GM23338 (cell line): ENCODE data around the gene COL4A2. TPM values are rescaled to one million over a fixed set of nuclear protein-coding genes. Genes with fewer than 3 reads are reported as not detected.
A peak's percentile ranks its signal among the peaks of the same experiment; 100 is the strongest.

Experiments used
- ATAC-seq: fragments of 200-7000 bp; cut with Tn5 transposase; 3 replicates; pipeline ENCODE4 v1.9.1; 2020
- DNase-seq: peaks from one replicate; pipeline ENCODE4 v3.0.0-alpha.2; 2015; ENCODE audit warnings: low spot score
- H2AFZ ChIP-seq: fragments of 200-600 bp; sonication (generic); 2 replicates; pipeline ENCODE4 v1.8.0; 2016; ENCODE audit warnings: antibody characterized with exemption, mild to moderate bottlenecking, moderate library complexity
- H3F3A ChIP-seq: fragments of 200-600 bp; sonication (generic); replicated peaks from 2 replicates; pipeline ENCODE4 v1.8.0; 2017; ENCODE audit warnings: antibody characterized with exemption, mixed run types, low read depth
- H3K27ac ChIP-seq: fragments of 200-600 bp; sonication (generic); 2 replicates; pipeline ENCODE4 v1.6.1; 2016; ENCODE audit warnings: low read depth
- H3K27me3 ChIP-seq: fragments of 200-600 bp; sonication (generic); 2 replicates; pipeline ENCODE4 v1.8.0; 2016; ENCODE audit warnings: mild to moderate bottlenecking, mixed run types, moderate library complexity; ENCODE audit not compliant: insufficient read depth
- H3K36me3 ChIP-seq: fragments of 200-600 bp; sonication (generic); 2 replicates; pipeline ENCODE4 v1.8.0; 2016; ENCODE audit warnings: mild to moderate bottlenecking; ENCODE audit not compliant: insufficient read depth
- H3K4me1 ChIP-seq: fragments of 200-600 bp; sonication (generic); 2 replicates; pipeline ENCODE4 v1.8.0; 2016; ENCODE audit warnings: mild to moderate bottlenecking, moderate library complexity; ENCODE audit not compliant: insufficient read depth
- H3K4me2 ChIP-seq: fragments of 200-600 bp; sonication (generic); 2 replicates; pipeline ENCODE4 v1.7.1; 2017; ENCODE audit warnings: mixed run types
- H3K4me3 ChIP-seq: fragments of 200-600 bp; sonication (generic); 2 replicates; pipeline ENCODE4 v1.6.1; 2016; ENCODE audit warnings: mixed run types
- H3K79me2 ChIP-seq: fragments of 200-600 bp; sonication (generic); replicated peaks from 2 replicates; pipeline ENCODE4 v1.8.0; 2017; ENCODE audit warnings: mild to moderate bottlenecking; ENCODE audit not compliant: insufficient read depth
- H3K9me2 ChIP-seq: fragments of 200-600 bp; sonication (generic); 2 replicates; pipeline ENCODE4 v1.8.0; 2017; ENCODE audit not compliant: insufficient read depth
- H4K20me1 ChIP-seq: fragments of 200-600 bp; sonication (generic); replicated peaks from 2 replicates; pipeline ENCODE4 v1.8.0; 2017; ENCODE audit warnings: mild to moderate bottlenecking; ENCODE audit not compliant: insufficient read depth
- H3K27ac Mint-ChIP-seq: 2 replicates; pipeline ENCODE4 v1.8.0; 2020; ENCODE audit warnings: inconsistent platforms, mild to moderate bottlenecking, moderate library complexity, mixed read lengths
- H3K27me3 Mint-ChIP-seq: 3 replicates; pipeline ENCODE4 v1.8.0; 2022; ENCODE audit warnings: low read depth, mild to moderate bottlenecking, moderate library complexity, mixed read lengths, inconsistent platforms; ENCODE audit not compliant: insufficient read depth, poor library complexity
- H3K36me3 Mint-ChIP-seq: 3 replicates; pipeline ENCODE4 v1.8.0; 2021; ENCODE audit warnings: low read depth, mild to moderate bottlenecking, inconsistent platforms, moderate library complexity, mixed read lengths
- H3K4me1 Mint-ChIP-seq: 3 replicates; pipeline ENCODE4 v1.8.0; 2020; ENCODE audit warnings: mild to moderate bottlenecking, inconsistent platforms, mixed read lengths
- H3K4me3 Mint-ChIP-seq: 3 replicates; pipeline ENCODE4 v1.8.0; 2021; ENCODE audit warnings: moderate library complexity, mild to moderate bottlenecking, inconsistent platforms, mixed read lengths
- H3K9me3 Mint-ChIP-seq: 3 replicates; pipeline ENCODE4 v1.8.0; 2020; ENCODE audit warnings: moderate library complexity, mild to moderate bottlenecking, inconsistent platforms, mixed read lengths
- CREB1 ChIP-seq: fragments of 250-450 bp; sonication (Bioruptor Pico); IDR thresholded peaks from 2 replicates; pipeline ENCODE4 v1.5.0; 2020; ENCODE audit warnings: low read depth, mild to moderate bottlenecking, moderate library complexity
- EZH2 ChIP-seq: fragments of 200-600 bp; sonication (generic); IDR thresholded peaks from one replicate; pipeline ENCODE4 v1.8.0; 2017; ENCODE audit warnings: antibody characterized with exemption, mild to moderate bottlenecking, low read depth; ENCODE audit not compliant: unreplicated experiment
- EZH2phosphoT487 ChIP-seq: fragments of 200-600 bp; sonication (generic); IDR thresholded peaks from one replicate; pipeline ENCODE4 v1.8.1; 2018; ENCODE audit warnings: antibody characterized with exemption; ENCODE audit not compliant: unreplicated experiment
- JUNB ChIP-seq: IDR thresholded peaks from one replicate; pipeline ENCODE4 v1.6.1; 2016; ENCODE audit warnings: antibody characterized with exemption; ENCODE audit not compliant: unreplicated experiment
- NANOG ChIP-seq: IDR thresholded peaks from 2 replicates; pipeline ENCODE4 v1.6.1; 2016; ENCODE audit warnings: antibody characterized with exemption, borderline replicate concordance
- POLR2AphosphoS5 ChIP-seq: IDR thresholded peaks from 2 replicates; pipeline ENCODE4 v1.6.1; 2016; ENCODE audit warnings: antibody characterized with exemption, low read depth
- REST ChIP-seq: IDR thresholded peaks from one replicate; pipeline ENCODE4 v1.6.1; 2018; ENCODE audit warnings: antibody characterized with exemption; ENCODE audit not compliant: unreplicated experiment
- STAT1 ChIP-seq: IDR thresholded peaks from one replicate; pipeline ENCODE4 v1.6.1; 2016; ENCODE audit warnings: antibody characterized with exemption; ENCODE audit not compliant: unreplicated experiment
- ZNF114 ChIP-seq: fragments of 250-450 bp; sonication (Bioruptor Pico); IDR thresholded peaks from 2 replicates; pipeline ENCODE4 v1.5.0; 2020; ENCODE audit warnings: mild to moderate bottlenecking, moderate library complexity
- ZNF331 ChIP-seq: fragments of 250-450 bp; sonication (Bioruptor Pico); IDR thresholded peaks from 2 replicates; pipeline ENCODE4 v1.5.0; 2020; ENCODE audit warnings: low read depth, mild to moderate bottlenecking, moderate library complexity
- polyA plus RNA-seq: library from polyadenylated mRNA; unstranded; fragments of >200 nt; fragmentation: Nextera tagmentation; extraction: Ambion mirVana; gene quantifications from 2 replicates; pipeline ENCODE4 v1.2.1, GENCODE V29; 2016
- total RNA-seq: library from RNA; depleted of rRNA; stranded (reverse); fragments of >200 nt; shearing (Covaris generic); gene quantifications from 2 replicates; pipeline ENCODE4 v1.2.3, GENCODE V29; 2014
- TF ChIP-seq, protein P1 (sequence below): fragments of 250-450 bp; sonication (Bioruptor Pico); IDR thresholded peaks from 2 replicates; pipeline ENCODE4 v1.5.0; 2020; ENCODE audit warnings: mild to moderate bottlenecking, moderate library complexity
- TF ChIP-seq, protein P2 (sequence below), 2 experiments: fragments of 200-600 bp in 1 of 2; sonication (generic) in 1 of 2; conservative IDR thresholded peaks; 2 replicates each; pipeline versions ENCODE4 v1.5.1 to v1.6.1; 2016 to 2017; ENCODE audit warnings: antibody characterized with exemption in 2 of 2, low read depth in 2 of 2, mild to moderate bottlenecking in 2 of 2, moderate library complexity in 1 of 2
- TF ChIP-seq, protein P3 (sequence below): IDR thresholded peaks from 2 replicates; pipeline ENCODE4 v1.6.1; 2016; ENCODE audit warnings: antibody characterized with exemption

COL4A2 gene
- total and polyA plus RNA-seq, 2 experiments from 2014 or later = 37.4 to 131 TPM

DNA sequence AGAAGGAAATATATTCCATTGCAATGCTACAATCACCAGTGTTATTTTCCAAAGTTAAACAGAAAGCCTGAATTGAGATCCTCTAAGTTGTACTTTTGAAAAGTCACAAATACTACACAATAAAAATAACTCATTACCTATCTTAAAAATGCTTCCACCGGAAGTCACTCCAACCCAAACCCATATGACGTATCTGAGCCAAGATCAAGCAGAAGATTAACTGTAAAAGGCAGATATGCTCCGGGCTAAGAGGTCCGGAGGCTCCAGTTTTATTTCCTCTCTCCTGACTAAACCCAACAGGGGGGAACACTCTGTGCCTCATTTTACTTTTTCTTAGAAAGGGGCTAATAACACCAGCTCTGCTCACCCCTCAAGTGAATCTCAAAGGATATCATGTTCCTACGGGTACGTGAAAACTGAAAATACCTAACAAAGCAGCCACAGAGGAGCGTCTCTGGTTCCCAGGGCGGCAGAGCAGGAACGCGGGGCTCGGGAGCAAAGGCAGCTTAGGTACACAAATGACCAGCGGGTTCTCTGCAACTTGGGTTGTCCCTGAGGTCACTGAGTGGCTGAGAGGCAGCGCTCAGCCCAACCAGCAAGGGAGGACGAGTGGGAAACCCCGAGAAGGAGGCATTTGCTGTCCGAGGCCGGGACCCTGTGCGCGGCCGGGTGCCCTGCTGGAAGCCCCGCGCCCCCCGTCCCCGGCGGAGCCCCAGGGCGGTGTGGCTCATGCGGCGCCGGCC lies 253.7 kb downstream of the COL4A2 start:
- peaks cover 44% of the 10 kb centered on the region for H3K79me2 ChIP-seq
- H3K4me1 Mint-ChIP-seq = peaks cover 46% of the 10 kb centered on the region
- peaks cover 11% of the 10 kb centered on the region for H3K36me3 Mint-ChIP-seq
- H3K9me2 ChIP-seq = no peaks in the 10 kb centered on the region
- H2AFZ ChIP-seq = peak overlapping the region; percentile 95
- H3K4me3 Mint-ChIP-seq = peak overlapping the region; percentile 86
- DNase-seq (peak; percentile 69), ATAC-seq (peak; percentile 61)
- H3K36me3 ChIP-seq = peaks cover 4% of the 10 kb centered on the region; the same call in 1 of the 2 replicates
- peak overlapping the region; percentile 74; the same call in 1 of the 2 replicates for H3K27ac ChIP-seq
- peaks cover 7% of the 10 kb centered on the region for H4K20me1 ChIP-seq
- no peak for TF ChIP-seq EZH2phosphoT487
- no peak for TF ChIP-seq ZNF114 (CRISPR knock-in tag)
- TF ChIP-seq NANOG = no peak
- TF ChIP-seq, protein P1, sequence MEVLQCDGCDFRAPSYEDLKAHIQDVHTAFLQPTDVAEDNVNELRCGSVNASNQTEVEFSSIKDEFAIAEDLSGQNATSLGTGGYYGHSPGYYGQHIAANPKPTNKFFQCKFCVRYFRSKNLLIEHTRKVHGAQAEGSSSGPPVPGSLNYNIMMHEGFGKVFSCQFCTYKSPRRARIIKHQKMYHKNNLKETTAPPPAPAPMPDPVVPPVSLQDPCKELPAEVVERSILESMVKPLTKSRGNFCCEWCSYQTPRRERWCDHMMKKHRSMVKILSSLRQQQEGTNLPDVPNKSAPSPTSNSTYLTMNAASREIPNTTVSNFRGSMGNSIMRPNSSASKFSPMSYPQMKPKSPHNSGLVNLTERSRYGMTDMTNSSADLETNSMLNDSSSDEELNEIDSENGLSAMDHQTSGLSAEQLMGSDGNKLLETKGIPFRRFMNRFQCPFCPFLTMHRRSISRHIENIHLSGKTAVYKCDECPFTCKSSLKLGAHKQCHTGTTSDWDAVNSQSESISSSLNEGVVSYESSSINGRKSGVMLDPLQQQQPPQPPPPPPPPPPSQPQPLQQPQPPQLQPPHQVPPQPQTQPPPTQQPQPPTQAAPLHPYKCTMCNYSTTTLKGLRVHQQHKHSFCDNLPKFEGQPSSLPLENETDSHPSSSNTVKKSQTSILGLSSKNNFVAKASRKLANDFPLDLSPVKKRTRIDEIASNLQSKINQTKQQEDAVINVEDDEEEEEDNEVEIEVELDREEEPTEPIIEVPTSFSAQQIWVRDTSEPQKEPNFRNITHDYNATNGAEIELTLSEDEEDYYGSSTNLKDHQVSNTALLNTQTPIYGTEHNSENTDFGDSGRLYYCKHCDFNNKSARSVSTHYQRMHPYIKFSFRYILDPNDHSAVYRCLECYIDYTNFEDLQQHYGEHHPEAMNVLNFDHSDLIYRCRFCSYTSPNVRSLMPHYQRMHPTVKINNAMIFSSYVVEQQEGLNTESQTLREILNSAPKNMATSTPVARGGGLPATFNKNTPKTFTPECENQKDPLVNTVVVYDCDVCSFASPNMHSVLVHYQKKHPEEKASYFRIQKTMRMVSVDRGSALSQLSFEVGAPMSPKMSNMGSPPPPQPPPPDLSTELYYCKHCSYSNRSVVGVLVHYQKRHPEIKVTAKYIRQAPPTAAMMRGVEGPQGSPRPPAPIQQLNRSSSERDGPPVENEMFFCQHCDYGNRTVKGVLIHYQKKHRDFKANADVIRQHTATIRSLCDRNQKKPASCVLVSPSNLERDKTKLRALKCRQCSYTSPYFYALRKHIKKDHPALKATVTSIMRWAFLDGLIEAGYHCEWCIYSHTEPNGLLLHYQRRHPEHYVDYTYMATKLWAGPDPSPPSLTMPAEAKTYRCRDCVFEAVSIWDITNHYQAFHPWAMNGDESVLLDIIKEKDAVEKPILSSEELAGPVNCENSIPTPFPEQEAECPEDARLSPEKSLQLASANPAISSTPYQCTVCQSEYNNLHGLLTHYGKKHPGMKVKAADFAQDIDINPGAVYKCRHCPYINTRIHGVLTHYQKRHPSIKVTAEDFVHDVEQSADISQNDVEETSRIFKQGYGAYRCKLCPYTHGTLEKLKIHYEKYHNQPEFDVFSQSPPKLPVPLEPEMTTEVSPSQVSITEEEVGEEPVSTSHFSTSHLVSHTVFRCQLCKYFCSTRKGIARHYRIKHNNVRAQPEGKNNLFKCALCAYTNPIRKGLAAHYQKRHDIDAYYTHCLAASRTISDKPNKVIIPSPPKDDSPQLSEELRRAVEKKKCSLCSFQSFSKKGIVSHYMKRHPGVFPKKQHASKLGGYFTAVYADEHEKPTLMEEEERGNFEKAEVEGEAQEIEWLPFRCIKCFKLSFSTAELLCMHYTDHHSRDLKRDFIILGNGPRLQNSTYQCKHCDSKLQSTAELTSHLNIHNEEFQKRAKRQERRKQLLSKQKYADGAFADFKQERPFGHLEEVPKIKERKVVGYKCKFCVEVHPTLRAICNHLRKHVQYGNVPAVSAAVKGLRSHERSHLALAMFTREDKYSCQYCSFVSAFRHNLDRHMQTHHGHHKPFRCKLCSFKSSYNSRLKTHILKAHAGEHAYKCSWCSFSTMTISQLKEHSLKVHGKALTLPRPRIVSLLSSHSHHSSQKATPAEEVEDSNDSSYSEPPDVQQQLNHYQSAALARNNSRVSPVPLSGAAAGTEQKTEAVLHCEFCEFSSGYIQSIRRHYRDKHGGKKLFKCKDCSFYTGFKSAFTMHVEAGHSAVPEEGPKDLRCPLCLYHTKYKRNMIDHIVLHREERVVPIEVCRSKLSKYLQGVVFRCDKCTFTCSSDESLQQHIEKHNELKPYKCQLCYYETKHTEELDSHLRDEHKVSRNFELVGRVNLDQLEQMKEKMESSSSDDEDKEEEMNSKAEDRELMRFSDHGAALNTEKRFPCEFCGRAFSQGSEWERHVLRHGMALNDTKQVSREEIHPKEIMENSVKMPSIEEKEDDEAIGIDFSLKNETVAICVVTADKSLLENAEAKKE (CRISPR knock-in tag) = no peak
- TF ChIP-seq REST = no peak
- TF ChIP-seq ZNF331 (CRISPR knock-in tag) = no peak
- TF ChIP-seq, protein P2, sequence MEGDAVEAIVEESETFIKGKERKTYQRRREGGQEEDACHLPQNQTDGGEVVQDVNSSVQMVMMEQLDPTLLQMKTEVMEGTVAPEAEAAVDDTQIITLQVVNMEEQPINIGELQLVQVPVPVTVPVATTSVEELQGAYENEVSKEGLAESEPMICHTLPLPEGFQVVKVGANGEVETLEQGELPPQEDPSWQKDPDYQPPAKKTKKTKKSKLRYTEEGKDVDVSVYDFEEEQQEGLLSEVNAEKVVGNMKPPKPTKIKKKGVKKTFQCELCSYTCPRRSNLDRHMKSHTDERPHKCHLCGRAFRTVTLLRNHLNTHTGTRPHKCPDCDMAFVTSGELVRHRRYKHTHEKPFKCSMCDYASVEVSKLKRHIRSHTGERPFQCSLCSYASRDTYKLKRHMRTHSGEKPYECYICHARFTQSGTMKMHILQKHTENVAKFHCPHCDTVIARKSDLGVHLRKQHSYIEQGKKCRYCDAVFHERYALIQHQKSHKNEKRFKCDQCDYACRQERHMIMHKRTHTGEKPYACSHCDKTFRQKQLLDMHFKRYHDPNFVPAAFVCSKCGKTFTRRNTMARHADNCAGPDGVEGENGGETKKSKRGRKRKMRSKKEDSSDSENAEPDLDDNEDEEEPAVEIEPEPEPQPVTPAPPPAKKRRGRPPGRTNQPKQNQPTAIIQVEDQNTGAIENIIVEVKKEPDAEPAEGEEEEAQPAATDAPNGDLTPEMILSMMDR (conservative IDR thresholded peaks at IDR 0.05; ENCODE audit: low read depth in 2 of 2) = no peak
- TF ChIP-seq STAT1 = no peak
- TF ChIP-seq JUNB = no peak
- no peak for TF ChIP-seq POLR2AphosphoS5
- no peak for TF ChIP-seq CREB1 (CRISPR knock-in tag)
- TF ChIP-seq, protein P3, sequence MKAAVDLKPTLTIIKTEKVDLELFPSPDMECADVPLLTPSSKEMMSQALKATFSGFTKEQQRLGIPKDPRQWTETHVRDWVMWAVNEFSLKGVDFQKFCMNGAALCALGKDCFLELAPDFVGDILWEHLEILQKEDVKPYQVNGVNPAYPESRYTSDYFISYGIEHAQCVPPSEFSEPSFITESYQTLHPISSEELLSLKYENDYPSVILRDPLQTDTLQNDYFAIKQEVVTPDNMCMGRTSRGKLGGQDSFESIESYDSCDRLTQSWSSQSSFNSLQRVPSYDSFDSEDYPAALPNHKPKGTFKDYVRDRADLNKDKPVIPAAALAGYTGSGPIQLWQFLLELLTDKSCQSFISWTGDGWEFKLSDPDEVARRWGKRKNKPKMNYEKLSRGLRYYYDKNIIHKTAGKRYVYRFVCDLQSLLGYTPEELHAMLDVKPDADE = no peak
- no peak for TF ChIP-seq EZH2
- H3K9me3 Mint-ChIP-seq = peaks cover 3% of the 10 kb centered on the region; the same call in 1 of the 3 replicates
- peak overlapping the region; percentile 87 for H3K4me3 ChIP-seq
- no peaks in the 10 kb centered on the region for H3K27me3 ChIP-seq
- peaks cover 26% of the 10 kb centered on the region for H3K4me1 ChIP-seq
- H3K27me3 Mint-ChIP-seq = peaks cover 29% of the 10 kb centered on the region
- peak overlapping the region; percentile 96 for H3K4me2 ChIP-seq
- no peak overlapping the region for H3K27ac Mint-ChIP-seq
- peaks cover 22% of the 10 kb centered on the region; the same call in 1 of the 2 replicates for H3F3A ChIP-seq
